Stomach smooth muscle (tissue), 2 donors: Measurements from ENCODE around the gene RBM47.
"Not testable (repeated sequence)": the region's sequence is repeated elsewhere in the genome, so short reads cannot be mapped to it uniquely, and the experiment has no call there.

Source experiments
- H3K27ac ChIP-seq: one replicate; pipeline ENCODE4 v1.7.0; 2013; ENCODE audit warnings: mild to moderate bottlenecking, low read length, inconsistent platforms
- H3K27me3 ChIP-seq, 2 donors: one replicate each; pipeline ENCODE4 v1.7.0; 2013; ENCODE audit warnings: low read length in 2 of 2; ENCODE audit not compliant: insufficient read depth in 2 of 2, control insufficient read depth in 1 of 2
- H3K36me3 ChIP-seq, 2 donors: one replicate each; pipeline ENCODE4 v1.7.0; 2013; ENCODE audit warnings: low read length in 2 of 2; ENCODE audit not compliant: control insufficient read depth in 2 of 2, insufficient read depth in 2 of 2
- H3K4me1 ChIP-seq: one replicate; pipeline ENCODE4 v1.7.0; 2013; ENCODE audit warnings: low read length; ENCODE audit not compliant: control insufficient read depth, insufficient read depth
- H3K4me3 ChIP-seq, 2 donors: one replicate each; pipeline ENCODE4 v1.7.0; 2013; ENCODE audit warnings: low read length in 2 of 2
- H3K9ac ChIP-seq, 2 donors: one replicate each; pipeline ENCODE4 v1.7.0; 2013; ENCODE audit warnings: low read length in 2 of 2, mild to moderate bottlenecking in 1 of 2
- H3K9me3 ChIP-seq, 2 donors: one replicate each; pipeline ENCODE4 v1.7.0; 2013; ENCODE audit warnings: low read length in 2 of 2; ENCODE audit not compliant: control insufficient read depth in 2 of 2
- donor health status: healthy.
- donor health status: Pancreatic carcinoma.

RBM47 gene

GRCh38 chr4:40394236-40394635 lies 235.4 kb downstream of the RBM47 start:
- Histone ChIP-seq H3K4me3 (no peak overlapping the region), H3K4me1 (no peaks in the 10 kb centered on the region), H3K36me3 (no peaks in the 10 kb centered on the region), H3K9me3 (no peaks in the 10 kb centered on the region), H3K27ac (no peak overlapping the region), H3K9ac (no peak overlapping the region), H3K27me3 (peaks cover 0 to 2% of the 10 kb centered on the region in 2 donors)

DNA sequence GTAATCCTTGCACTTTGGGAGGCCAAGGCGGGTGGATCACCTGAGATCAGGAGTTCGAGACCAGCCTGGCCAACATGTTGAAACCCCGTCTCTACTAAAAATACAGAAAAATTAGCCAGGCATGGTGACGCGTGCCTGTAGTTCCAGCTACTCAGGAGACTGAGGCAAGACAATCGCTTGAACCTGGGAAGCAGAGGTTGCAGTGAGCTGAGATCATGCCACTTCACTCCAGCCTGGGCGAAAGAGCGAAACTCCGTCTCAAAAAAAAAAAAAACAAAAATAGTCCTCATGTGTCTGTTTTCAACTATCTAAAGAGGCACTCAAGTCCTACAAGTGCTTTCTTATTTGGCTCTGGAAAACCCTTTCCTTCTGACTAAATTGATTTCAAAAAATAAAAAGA lies 237.4 kb downstream of the RBM47 start:
- not testable (repeated sequence) for H3K4me1 ChIP-seq, H3K27ac ChIP-seq, H3K9ac ChIP-seq, H3K27me3 ChIP-seq, H3K4me3 ChIP-seq, H3K36me3 ChIP-seq, H3K9me3 ChIP-seq

DNA sequence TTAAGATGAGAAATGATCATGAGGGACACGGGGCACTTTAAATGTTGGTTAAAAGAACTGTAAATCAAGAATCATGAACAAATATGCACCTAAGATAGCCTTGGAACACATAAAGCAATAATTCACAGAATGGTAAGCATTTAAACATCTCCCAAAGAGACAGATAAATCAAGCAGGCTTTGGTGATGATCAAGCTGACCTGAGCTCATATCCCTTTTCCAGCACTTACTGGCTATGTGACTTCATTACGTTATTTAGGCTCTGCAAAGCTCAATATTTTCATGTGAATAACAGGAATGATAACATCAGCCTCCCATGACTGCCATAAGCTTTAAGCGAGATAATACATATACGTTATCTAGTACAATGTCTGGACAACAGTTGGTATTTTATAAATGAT lies 239.7 kb downstream of the RBM47 start:
- Histone ChIP-seq H3K27me3 (no peaks in the 10 kb centered on the region), H3K27ac (no peak overlapping the region), H3K4me3 (no peak overlapping the region)

DNA sequence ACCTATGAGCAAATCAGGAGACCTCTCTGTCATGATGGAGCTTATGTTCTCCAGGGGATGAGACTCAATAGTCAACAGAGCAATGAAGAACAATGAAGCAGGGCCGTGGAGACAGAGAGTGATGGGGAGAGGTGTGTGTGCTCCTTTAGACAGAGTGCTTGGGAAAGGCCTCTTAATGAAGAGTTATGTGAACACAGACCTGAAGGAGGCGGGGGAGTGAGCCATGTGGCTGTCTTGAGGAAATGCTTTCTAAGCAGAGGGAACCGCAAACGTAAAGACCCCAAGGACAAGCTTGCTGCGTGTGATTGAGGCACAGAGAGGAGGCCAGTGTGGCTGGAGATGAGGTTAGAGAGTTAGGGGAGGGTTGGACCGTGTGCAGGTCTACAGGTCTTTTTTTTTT lies 241.4 kb downstream of the RBM47 start:
- Histone ChIP-seq H3K4me1 (no peaks in the 10 kb centered on the region), H3K27me3 (no peaks in the 10 kb centered on the region), H3K4me3 (no peak overlapping the region), H3K9me3 (no peaks in the 10 kb centered on the region), H3K9ac (no peak overlapping the region), H3K27ac (no peak overlapping the region), H3K36me3 (no peaks in the 10 kb centered on the region)

More for the DNA sequence above, 239.7 kb downstream of the RBM47 start:
- no peaks in the 10 kb centered on the region for H3K9me3 ChIP-seq
- no peaks in the 10 kb centered on the region for H3K36me3 ChIP-seq
- H3K9ac ChIP-seq = no peak overlapping the region
- H3K4me1 ChIP-seq = no peaks in the 10 kb centered on the region

DNA sequence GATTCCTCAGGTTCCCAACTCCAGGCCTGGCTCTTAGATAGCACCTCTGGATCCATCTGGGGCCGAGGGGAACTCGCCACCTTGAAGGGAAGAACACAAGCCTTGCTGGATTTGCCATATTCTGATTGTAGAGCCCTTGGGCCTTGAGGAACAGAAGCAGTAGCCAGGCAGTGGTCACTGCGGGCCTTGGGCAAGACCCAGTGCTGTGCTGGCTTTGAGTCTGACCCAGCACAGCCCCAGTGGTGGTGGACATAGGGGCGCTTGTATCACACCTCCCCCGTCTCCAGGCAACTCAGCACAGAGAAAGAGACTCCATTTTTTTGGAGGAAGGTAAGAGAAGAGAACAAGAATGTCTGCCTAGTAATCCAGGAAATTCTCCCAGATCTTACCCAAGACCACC lies 249.0 kb downstream of the RBM47 start:
- Histone ChIP-seq H3K4me3 (no peak overlapping the region), H3K9ac (no peak overlapping the region), H3K27ac (no peak overlapping the region), H3K4me1 (no peaks in the 10 kb centered on the region), H3K36me3 (no peaks in the 10 kb centered on the region), H3K9me3 (no peaks in the 10 kb centered on the region), H3K27me3 (no peaks in the 10 kb centered on the region)

DNA sequence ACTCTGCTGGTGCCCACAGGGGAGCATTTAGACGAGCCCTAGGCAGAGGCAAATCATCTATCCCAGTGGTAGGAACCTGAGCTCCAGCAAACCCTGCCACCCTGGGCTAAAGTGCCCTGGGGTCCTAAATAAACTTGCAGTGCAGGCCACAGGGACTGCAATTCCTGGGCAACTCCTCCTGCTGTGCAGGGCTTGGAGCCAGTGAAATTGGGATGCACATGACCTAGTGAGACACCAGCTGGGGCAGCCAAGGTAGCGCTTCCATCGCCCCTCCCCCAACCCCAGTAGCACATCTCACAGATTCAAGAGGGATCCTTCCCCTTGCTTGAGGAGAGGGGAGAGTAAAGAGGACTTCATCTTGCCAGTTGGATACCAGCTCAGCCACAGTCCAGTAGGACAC lies 250.4 kb downstream of the RBM47 start:
- H3K9ac ChIP-seq = no peak overlapping the region
- H3K27ac ChIP-seq = no peak overlapping the region
- H3K36me3 ChIP-seq = no peaks in the 10 kb centered on the region
- H3K9me3 ChIP-seq = no peaks in the 10 kb centered on the region
- H3K4me3 ChIP-seq = no peak overlapping the region
- no peaks in the 10 kb centered on the region for H3K4me1 ChIP-seq
- H3K27me3 ChIP-seq = no peaks in the 10 kb centered on the region

GRCh38 chr4:40378619-40379018 lies 251.0 kb downstream of the RBM47 start:
- H3K27me3 ChIP-seq = no peaks in the 10 kb centered on the region
- no peak overlapping the region for H3K4me3 ChIP-seq
- H3K4me1 ChIP-seq = no peaks in the 10 kb centered on the region
- no peaks in the 10 kb centered on the region for H3K9me3 ChIP-seq
- H3K36me3 ChIP-seq = no peaks in the 10 kb centered on the region
- no peak overlapping the region for H3K27ac ChIP-seq
- no peak overlapping the region for H3K9ac ChIP-seq

- Histone ChIP-seq H3K9ac (no peak overlapping the region), H3K27me3 (no peaks in the 10 kb centered on the region), H3K9me3 (no peaks in the 10 kb centered on the region), H3K4me1 (no peaks in the 10 kb centered on the region), H3K4me3 (no peak overlapping the region), H3K27ac (no peak overlapping the region), H3K36me3 (no peaks in the 10 kb centered on the region)
Observed at GRCh38 chr4:40377512-40378365, 251.9 kb downstream of the RBM47 start.

DNA sequence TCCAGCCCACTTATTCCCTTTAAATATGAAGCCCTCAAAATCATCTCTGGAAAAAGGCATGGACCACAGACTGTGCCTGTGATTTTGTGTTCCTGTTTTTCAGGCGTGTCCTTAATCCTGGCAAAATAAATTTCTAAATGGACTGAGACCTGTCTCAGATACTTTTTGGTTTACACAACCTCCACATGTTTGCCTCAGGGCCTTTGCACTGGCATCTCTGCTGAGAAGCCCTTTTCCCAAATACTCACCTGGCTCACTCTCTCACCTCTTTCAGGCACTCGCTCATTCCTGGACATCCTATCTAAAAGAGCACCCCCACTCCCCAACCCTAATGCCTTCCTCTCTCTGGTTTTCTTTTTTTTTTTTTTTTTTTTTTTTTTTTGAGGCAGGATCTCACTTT lies 254.0 kb downstream of the RBM47 start:
- no peak overlapping the region for H3K9ac ChIP-seq

DNA sequence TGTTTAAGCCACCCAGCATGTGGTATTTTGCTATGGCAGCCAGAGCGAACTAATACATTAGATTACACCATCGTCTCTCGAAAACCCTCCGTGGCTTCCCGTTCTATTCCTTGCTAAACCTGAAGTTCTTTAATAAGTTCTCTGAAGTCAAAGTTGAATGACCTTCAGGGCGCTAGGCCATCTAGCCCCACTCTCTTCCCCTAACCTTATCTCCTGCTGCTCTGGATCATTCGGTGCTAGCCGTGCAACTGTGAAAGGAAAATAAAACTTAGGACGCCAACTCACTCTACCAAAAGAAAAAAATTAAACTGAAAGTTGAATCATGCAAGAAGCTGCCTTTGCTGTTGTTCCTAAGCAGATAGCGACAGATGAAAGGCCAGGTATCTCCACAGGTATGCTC lies 254.6 kb downstream of the RBM47 start:
- no peak overlapping the region for H3K4me3 ChIP-seq
- H3K9me3 ChIP-seq = no peaks in the 10 kb centered on the region
- no peaks in the 10 kb centered on the region for H3K4me1 ChIP-seq
- H3K36me3 ChIP-seq = no peaks in the 10 kb centered on the region
- no peak overlapping the region for H3K27ac ChIP-seq
- H3K27me3 ChIP-seq = no peaks in the 10 kb centered on the region
- no peak overlapping the region for H3K9ac ChIP-seq

More for the DNA sequence above, 254.0 kb downstream of the RBM47 start:
- Histone ChIP-seq H3K4me3 (no peak overlapping the region), H3K27me3 (no peaks in the 10 kb centered on the region), H3K9me3 (no peaks in the 10 kb centered on the region), H3K4me1 (no peaks in the 10 kb centered on the region), H3K36me3 (no peaks in the 10 kb centered on the region), H3K27ac (no peak overlapping the region)

DNA sequence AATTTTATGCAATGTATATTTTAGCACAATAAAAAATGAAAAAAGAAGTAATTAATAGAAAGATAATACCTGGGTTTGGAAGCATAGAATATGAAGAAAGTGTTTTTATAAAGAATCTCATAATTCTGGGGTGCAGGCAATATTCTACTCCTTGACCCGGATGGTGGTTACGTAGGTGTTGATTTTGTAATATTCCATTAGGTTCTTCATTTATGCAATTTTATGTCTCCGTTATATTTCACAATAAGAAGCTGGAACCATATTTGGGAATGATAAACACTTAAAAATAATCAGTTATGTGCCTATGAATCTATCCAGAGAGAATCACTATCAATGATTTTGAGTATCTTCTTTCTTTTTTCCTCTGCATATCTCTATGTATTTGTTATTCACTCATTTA lies 256.0 kb downstream of the RBM47 start:
- Histone ChIP-seq H3K4me1 (no peaks in the 10 kb centered on the region), H3K36me3 (no peaks in the 10 kb centered on the region), H3K9me3 (no peaks in the 10 kb centered on the region), H3K4me3 (no peak overlapping the region), H3K27me3 (no peaks in the 10 kb centered on the region), H3K9ac (no peak overlapping the region), H3K27ac (no peak overlapping the region)
